HG03571 (cell line): ENCODE results near the gene SEPTIN3.

ENCODE experiments used
- ATAC-seq: cut with Tn5 transposase; IDR thresholded peaks from one replicate; pipeline ENCODE4 v1.9.1; 2021; ENCODE audit not compliant: unreplicated experiment

Gene SEPTIN3

GRCh38 chr22:41974691-41975290 is 5.5 kb downstream of the SEPTIN3 start:
- no peak for ATAC-seq

- no peak for ATAC-seq
Observed at GRCh38 chr22:41975299-41976069, 6.2 kb downstream of the SEPTIN3 start.

- ATAC-seq = no peak
Observed at GRCh38 chr22:41976070-41976901, 7.0 kb downstream of the SEPTIN3 start.

GRCh38 chr22:41976961-41977566 is 7.8 kb downstream of the SEPTIN3 start:
- ATAC-seq = no peak

- no peak for ATAC-seq
Observed at GRCh38 chr22:41978732-41979131, 9.5 kb downstream of the SEPTIN3 start.

- no peak for ATAC-seq
Observed at GRCh38 chr22:41979423-41980250, 10.4 kb downstream of the SEPTIN3 start.

- ATAC-seq = no peak
Observed at GRCh38 chr22:41982865-41983264, 13.6 kb downstream of the SEPTIN3 start.

- ATAC-seq = no peak
Observed at GRCh38 chr22:41983513-41984405, 14.5 kb downstream of the SEPTIN3 start.

- no peak for ATAC-seq
Observed at GRCh38 chr22:41987276-41987675, 18.0 kb downstream of the SEPTIN3 start.

GRCh38 chr22:41989246-41989645 is 20.0 kb downstream of the SEPTIN3 start:
- ATAC-seq = no peak

- ATAC-seq = no peak
Observed at GRCh38 chr22:41991111-41991510, 21.9 kb downstream of the SEPTIN3 start.

- ATAC-seq = no peak
Observed at GRCh38 chr22:41992496-41992895, 23.3 kb downstream of the SEPTIN3 start.

GRCh38 chr22:41995211-41995610 is 26.0 kb downstream of the SEPTIN3 start:
- ATAC-seq = no peak

GRCh38 chr22:41996826-41997225 is 27.6 kb downstream of the SEPTIN3 start:
- ATAC-seq = no peak

- ATAC-seq = peak; percentile 81
Observed at GRCh38 chr22:41998361-41999261, 29.4 kb downstream of the SEPTIN3 start, which contains the start of gene WBP2NL. Gene WBP2NL, plus strand, starts transcription at chr22:41998788. Its CDS starts 31 bp downstream, at chr22:41998819.

- ATAC-seq = no peak
Observed at GRCh38 chr22:42000466-42000865, 31.2 kb downstream of the SEPTIN3 start.

GRCh38 chr22:42001121-42001520 is 31.9 kb downstream of the SEPTIN3 start:
- no peak for ATAC-seq

- ATAC-seq = no peak
Observed at GRCh38 chr22:42001706-42002105, 32.5 kb downstream of the SEPTIN3 start.
